NCI-H69 (cell line): Measurements from ENCODE around the gene GABARAPL1.
"Not testable (repeated sequence)": the region's sequence is repeated elsewhere in the genome, so short reads cannot be mapped to it uniquely, and the experiment has no call there.

Experiments
- DNase-seq: peaks from one replicate; lab custom pipeline; 2025; lab: John Stamatoyannopoulos, UW

GABARAPL1 gene

GRCh38 chr12:10197879-10198278 is 14.8 kb upstream of the GABARAPL1 start:
- no peak for DNase-seq

- DNase-seq, result not testable (repeated sequence)
These were observed 8.2 kb upstream of the GABARAPL1 start for GRCh38 chr12:10204495-10204894.

GRCh38 chr12:10205220-10205807 is 7.4 kb upstream of the GABARAPL1 start:
- no peak for DNase-seq

- DNase-seq, result no peak
These were observed 5.5 kb upstream of the GABARAPL1 start for GRCh38 chr12:10207136-10207535.

- DNase-seq, result no peak
These were observed 2.5 kb upstream of the GABARAPL1 start for GRCh38 chr12:10210225-10210624.

GRCh38 chr12:10211101-10211939 is 1.4 kb upstream of the GABARAPL1 start:
- DNase-seq, result peak; percentile 3

GRCh38 chr12:10211940-10212738 is 538 bp upstream of the GABARAPL1 start:
- peak; percentile 32 for DNase-seq

- DNase-seq, result no peak
These were observed 775 bp downstream of the GABARAPL1 start for GRCh38 chr12:10213168-10214135.

- no peak for DNase-seq
These were observed 1.6 kb downstream of the GABARAPL1 start for GRCh38 chr12:10214136-10214894.

GRCh38 chr12:10214895-10215267 is 2.2 kb downstream of the GABARAPL1 start:
- no peak for DNase-seq

GRCh38 chr12:10215436-10215835 is 2.8 kb downstream of the GABARAPL1 start:
- DNase-seq, result no peak

GRCh38 chr12:10215946-10216345 is 3.3 kb downstream of the GABARAPL1 start:
- DNase-seq, result not testable (repeated sequence)

GRCh38 chr12:10218021-10218420 is 5.3 kb downstream of the GABARAPL1 start:
- no peak for DNase-seq

- DNase-seq, result no peak
These were observed 7.9 kb downstream of the GABARAPL1 start for GRCh38 chr12:10220398-10221077.

- no peak for DNase-seq
These were observed 9.2 kb downstream of the GABARAPL1 start for GRCh38 chr12:10221846-10222245.

GRCh38 chr12:10223208-10223607 is 10.5 kb downstream of the GABARAPL1 start:
- no peak for DNase-seq

GRCh38 chr12:10225426-10225825 is 12.7 kb downstream of the GABARAPL1 start:
- not testable (repeated sequence) for DNase-seq

GRCh38 chr12:10226086-10226485 is 13.4 kb downstream of the GABARAPL1 start:
- DNase-seq, result no peak

- DNase-seq, result no peak
These were observed 14.1 kb downstream of the GABARAPL1 start for GRCh38 chr12:10226731-10227130.

- DNase-seq, result no peak
These were observed 15.0 kb downstream of the GABARAPL1 start for GRCh38 chr12:10227648-10228047.
